IPS DF 6.9 (cell line): Measurements from ENCODE around the gene HIPK2.

Experiments
- DNase-seq: peaks from one replicate; pipeline ENCODE4 v3.0.0-alpha.2; 2013; ENCODE audit warnings: low read depth, low spot score
- H3K27ac ChIP-seq: one replicate; pipeline ENCODE4 v1.5.1; 2013; ENCODE audit warnings: low read length, control low read depth
- H3K27me3 ChIP-seq: 2 replicates; pipeline ENCODE4 v1.6.1; 2013; ENCODE audit warnings: mild to moderate bottlenecking, low read length; ENCODE audit not compliant: control insufficient read depth, insufficient read depth
- H3K36me3 ChIP-seq: 2 replicates; pipeline ENCODE4 v1.6.1; 2013; ENCODE audit warnings: low read length; ENCODE audit not compliant: control insufficient read depth, insufficient read depth
- H3K4me1 ChIP-seq: 2 replicates; pipeline ENCODE4 v1.6.1; 2013; ENCODE audit warnings: low read length; ENCODE audit not compliant: control insufficient read depth, insufficient read depth
- H3K4me3 ChIP-seq: 2 replicates; pipeline ENCODE4 v1.5.1; 2013; ENCODE audit warnings: mild to moderate bottlenecking, low read length
- H3K9me3 ChIP-seq: 2 replicates; pipeline ENCODE4 v1.6.1; 2013; ENCODE audit warnings: low read length, inconsistent platforms; ENCODE audit not compliant: control insufficient read depth, insufficient read depth
- WGBS: extraction: QIAGEN DNeasy Blood & Tissue Kit; methylation state at CpG from one replicate; pipeline ENCODE4 v1.1.7; 2013; ENCODE audit warnings: mixed read lengths, missing lambda C conversion rate; ENCODE audit not compliant: insufficient read length, insufficient coverage; 5-methylcytosine and 5-hydroxymethylcytosine counted together

HIPK2 gene

GRCh38 chr7:139745678-139746143 lies 32.1 kb downstream of the HIPK2 start:
- Histone ChIP-seq H3K4me3 (no peak overlapping the region), H3K4me1 (no peaks in the 10 kb centered on the region; the same call in 1 of the 2 replicates), H3K9me3 (no peaks in the 10 kb centered on the region), H3K36me3 (no peaks in the 10 kb centered on the region), H3K27ac (no peak overlapping the region), H3K27me3 (no peaks in the 10 kb centered on the region)
- no CpG with 5 or more reads among the region's 6 CpGs for WGBS
- no peak for DNase-seq

GRCh38 chr7:139744768-139745677 lies 32.8 kb downstream of the HIPK2 start:
- H3K4me3 ChIP-seq = no peak overlapping the region
- no CpG with 5 or more reads among the region's 18 CpGs for WGBS

GRCh38 chr7:139743967-139744767 lies 33.6 kb downstream of the HIPK2 start:
- Histone ChIP-seq H3K36me3 (no peaks in the 10 kb centered on the region), H3K9me3 (no peaks in the 10 kb centered on the region), H3K27ac (no peak overlapping the region), H3K27me3 (no peaks in the 10 kb centered on the region), H3K4me3 (no peak overlapping the region), H3K4me1 (no peaks in the 10 kb centered on the region; the same call in 1 of the 2 replicates)
- no peak for DNase-seq
- WGBS = no CpG with 5 or more reads among the region's 10 CpGs

More at GRCh38 chr7:139744768-139745677, 32.8 kb downstream of the HIPK2 start:
- no peak for DNase-seq
- H3K27ac ChIP-seq = no peak overlapping the region
- H3K9me3 ChIP-seq = no peaks in the 10 kb centered on the region
- no peaks in the 10 kb centered on the region; the same call in 1 of the 2 replicates for H3K4me1 ChIP-seq
- no peaks in the 10 kb centered on the region for H3K36me3 ChIP-seq
- no peaks in the 10 kb centered on the region for H3K27me3 ChIP-seq

- Histone ChIP-seq H3K9me3 (no peaks in the 10 kb centered on the region), H3K27me3 (no peaks in the 10 kb centered on the region), H3K4me3 (no peak overlapping the region), H3K27ac (no peak overlapping the region), H3K4me1 (no peaks in the 10 kb centered on the region; the same call in 1 of the 2 replicates), H3K36me3 (no peaks in the 10 kb centered on the region)
- DNase-seq = no peak
- no CpG with 5 or more reads among the region's 2 CpGs for WGBS
These were observed 34.4 kb downstream of the HIPK2 start for GRCh38 chr7:139743267-139743966.

GRCh38 chr7:139741789-139742344 lies 35.9 kb downstream of the HIPK2 start:
- no peak overlapping the region for H3K4me3 ChIP-seq
- no peaks in the 10 kb centered on the region; the same call in 1 of the 2 replicates for H3K4me1 ChIP-seq
- no peaks in the 10 kb centered on the region; the same call in 1 of the 2 replicates for H3K9me3 ChIP-seq
- WGBS = no CpG with 5 or more reads among the region's 6 CpGs
- H3K27me3 ChIP-seq = no peaks in the 10 kb centered on the region
- no peaks in the 10 kb centered on the region for H3K36me3 ChIP-seq
- no peak for DNase-seq
- H3K27ac ChIP-seq = no peak overlapping the region

- H3K27ac ChIP-seq = no peak overlapping the region
- no CpG with 5 or more reads among the region's 7 CpGs for WGBS
These were observed 36.6 kb downstream of the HIPK2 start for GRCh38 chr7:139741239-139741638.

GRCh38 chr7:139739863-139740597 lies 37.8 kb downstream of the HIPK2 start:
- Histone ChIP-seq H3K27me3 (no peaks in the 10 kb centered on the region), H3K9me3 (no peaks in the 10 kb centered on the region; the same call in 1 of the 2 replicates), H3K4me3 (peak overlapping the region; percentile 5; the same call in 1 of the 2 replicates), H3K36me3 (no peaks in the 10 kb centered on the region), H3K4me1 (no peaks in the 10 kb centered on the region; the same call in 1 of the 2 replicates), H3K27ac (no peak overlapping the region)
- WGBS = no CpG with 5 or more reads among the region's 17 CpGs
- no peak for DNase-seq

More at GRCh38 chr7:139741239-139741638, 36.6 kb downstream of the HIPK2 start:
- Histone ChIP-seq H3K27me3 (no peaks in the 10 kb centered on the region), H3K4me1 (no peaks in the 10 kb centered on the region; the same call in 1 of the 2 replicates), H3K9me3 (no peaks in the 10 kb centered on the region; the same call in 1 of the 2 replicates), H3K36me3 (no peaks in the 10 kb centered on the region), H3K4me3 (no peak overlapping the region)
- no peak for DNase-seq

- no peak overlapping the region for H3K27ac ChIP-seq
- H3K27me3 ChIP-seq = no peaks in the 10 kb centered on the region
- no peak overlapping the region for H3K4me3 ChIP-seq
- H3K4me1 ChIP-seq = no peaks in the 10 kb centered on the region; the same call in 1 of the 2 replicates
- DNase-seq = no peak
- WGBS = no CpG with 5 or more reads among the region's 3 CpGs
- H3K9me3 ChIP-seq = no peaks in the 10 kb centered on the region; the same call in 1 of the 2 replicates
- no peaks in the 10 kb centered on the region for H3K36me3 ChIP-seq
These were observed 39.0 kb downstream of the HIPK2 start for GRCh38 chr7:139738772-139739171.

GRCh38 chr7:139738101-139738489 lies 39.7 kb downstream of the HIPK2 start:
- no CpG with 5 or more reads among the region's 6 CpGs for WGBS
- Histone ChIP-seq H3K9me3 (no peaks in the 10 kb centered on the region; the same call in 1 of the 2 replicates), H3K27ac (no peak overlapping the region)

More at GRCh38 chr7:139738101-139738489, 39.7 kb downstream of the HIPK2 start:
- Histone ChIP-seq H3K36me3 (no peaks in the 10 kb centered on the region), H3K4me1 (no peaks in the 10 kb centered on the region; the same call in 1 of the 2 replicates), H3K27me3 (no peaks in the 10 kb centered on the region), H3K4me3 (no peak overlapping the region)
- DNase-seq = no peak
